NCI-H128 (cell line): ENCODE measurements around the gene DRG2.

Experiments
- DNase-seq: peaks from one replicate; lab custom pipeline; 2025; ENCODE audit not compliant: unreplicated experiment; lab: John Stamatoyannopoulos, UW

Gene DRG2

GRCh38 chr17:18142417-18142816 lies 54.7 kb downstream of the DRG2 start:
- DNase-seq = no peak

GRCh38 chr17:18143044-18143936 lies 55.5 kb downstream of the DRG2 start:
- no peak for DNase-seq

GRCh38 chr17:18144261-18144660 lies 56.5 kb downstream of the DRG2 start:
- DNase-seq = no peak

- DNase-seq = no peak
These were observed 57.1 kb downstream of the DRG2 start for GRCh38 chr17:18144855-18145254.

GRCh38 chr17:18145811-18146210 lies 58.1 kb downstream of the DRG2 start:
- no peak for DNase-seq

GRCh38 chr17:18146259-18146658 lies 58.5 kb downstream of the DRG2 start:
- no peak for DNase-seq

GRCh38 chr17:18146980-18147379 lies 59.2 kb downstream of the DRG2 start:
- no peak for DNase-seq

- no peak for DNase-seq
These were observed 60.8 kb downstream of the DRG2 start for GRCh38 chr17:18148586-18148985.

- DNase-seq = no peak
These were observed 63.5 kb downstream of the DRG2 start for GRCh38 chr17:18151290-18151689.

- no peak for DNase-seq
These were observed 67.4 kb downstream of the DRG2 start for GRCh38 chr17:18155179-18155578.

- DNase-seq = no peak
These were observed 68.6 kb downstream of the DRG2 start for GRCh38 chr17:18156171-18156975.

GRCh38 chr17:18156976-18157280 lies 69.2 kb downstream of the DRG2 start:
- DNase-seq = no peak
